H1 (cell line): Measurements from ENCODE around the gene ORAI3. TPM values are rescaled to one million over a fixed set of nuclear protein-coding genes. Genes with fewer than 3 reads are reported as not detected.

ENCODE experiments used
- CTCF ChIP-seq, 3 experiments: IDR thresholded peaks; 1 replicate in 2 of 3; 2 replicates in 1 of 3; pipeline versions ENCODE4 v1.5.1 to v1.6.1; 2011; ENCODE audit warnings: low read length in 3 of 3, mild to moderate bottlenecking in 3 of 3, inconsistent platforms in 2 of 3, low read depth in 1 of 3, moderate library complexity in 1 of 3; ENCODE audit not compliant: insufficient read depth in 1 of 3; ENCODE audit errors: control extremely low read depth in 1 of 3
- POU5F1 ChIP-seq: IDR thresholded peaks from 2 replicates; pipeline ENCODE4 v1.6.1; 2011; ENCODE audit warnings: low read depth, mild to moderate bottlenecking, low read length, moderate library complexity
- polyA plus RNA-seq, 7 experiments: library from polyadenylated mRNA; depleted of rRNA in 3 of 7; stranded (reverse) in 5 of 7; unstranded in 2 of 7; fragments of >200 nt in 5 of 7; fragments of 200-250 nt in 2 of 7; gene quantifications; 1 replicate in 5 of 7; 2 replicates in 1 of 7; 4 replicates in 1 of 7; pipeline versions ENCODE4 v1.2.1 to v1.2.3, GENCODE V29; 2011 to 2013; ENCODE audit warnings: missing spikeins in 2 of 7, mixed read lengths in 2 of 7
- total RNA-seq: library from RNA; stranded (reverse); fragmentation: NEBNext Ultra II Directional; extraction: Animal tissue kit (Norgen Biotek cat#: 25700); gene quantifications from 2 replicates; pipeline ENCODE4 v1.2.1, GENCODE V29; 2021

Gene ORAI3
- total and polyA plus RNA-seq, 2 of the 8 experiments (the other 6 are each of a cell fraction or from before 2014, with no cell fraction given): 8.7 to 24.5 TPM

GRCh38 chr16:30979170-30980022, 30.5 kb downstream of the ORAI3 start (continued):
- TF ChIP-seq CTCF (IDR thresholded peaks at IDR 0.05; ENCODE audit: control extremely low read depth in 1 of 3, insufficient read depth in 1 of 3, low read depth in 1 of 3, low read length in 3 of 3): peak in 2 of 3 experiments; percentile 5 to 36; a peak in 2 of 4 replicates
- no peak for TF ChIP-seq POU5F1
